HG03097 (cell line): ENCODE measurements around the gene KCTD20.

ENCODE experiments used
- ATAC-seq: cut with Tn5 transposase; IDR thresholded peaks from one replicate; pipeline ENCODE4 v1.9.1; 2021; ENCODE audit not compliant: unreplicated experiment, low FRiP score

KCTD20 gene

GRCh38 chr6:36491378-36491965, 48.7 kb downstream of the KCTD20 start:
- ATAC-seq = no peak

GRCh38 chr6:36492092-36492491, 49.3 kb downstream of the KCTD20 start:
- ATAC-seq = no peak

DNA sequence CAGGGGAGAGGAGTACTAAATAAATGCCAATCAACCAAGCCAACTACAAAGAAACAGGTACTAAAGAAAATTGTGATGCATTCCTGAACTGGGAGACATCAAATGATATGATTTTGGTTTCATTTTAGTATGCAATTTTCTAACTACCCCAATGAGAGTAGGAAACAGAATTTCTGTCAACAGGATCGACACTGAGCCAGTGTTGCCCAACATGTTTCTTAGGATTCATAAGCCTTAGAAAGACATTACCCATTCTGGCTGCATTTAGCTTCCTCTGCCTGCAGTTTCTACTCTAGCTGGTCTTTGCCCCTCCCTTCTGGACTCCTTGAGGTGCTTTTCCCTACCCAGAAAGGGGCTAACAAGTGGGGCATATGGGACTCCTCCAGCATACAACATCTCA, 49.8 kb downstream of the KCTD20 start:
- no peak for ATAC-seq

GRCh38 chr6:36493319-36493718, 50.5 kb downstream of the KCTD20 start:
- ATAC-seq = no peak

DNA sequence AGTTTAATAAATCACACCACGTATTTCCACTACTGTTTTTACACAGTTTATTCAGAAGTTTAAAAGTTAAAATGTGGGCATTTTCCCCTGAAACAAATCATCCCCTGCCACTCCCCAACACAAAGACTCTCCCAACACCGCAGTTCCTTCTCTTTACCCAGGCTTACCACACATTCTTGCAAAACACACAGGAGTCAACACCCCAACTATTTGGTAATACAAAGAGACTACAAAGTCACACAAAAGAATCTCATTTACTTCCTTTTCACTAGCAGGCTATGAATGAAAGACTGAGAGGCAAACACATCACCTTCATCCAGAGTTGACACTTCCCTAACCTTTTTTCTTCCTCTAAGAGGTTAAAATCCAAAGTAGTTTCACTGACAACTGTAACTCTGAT, 51.1 kb downstream of the KCTD20 start:
- no peak for ATAC-seq

GRCh38 chr6:36495086-36495485, 52.3 kb downstream of the KCTD20 start:
- ATAC-seq = no peak

DNA sequence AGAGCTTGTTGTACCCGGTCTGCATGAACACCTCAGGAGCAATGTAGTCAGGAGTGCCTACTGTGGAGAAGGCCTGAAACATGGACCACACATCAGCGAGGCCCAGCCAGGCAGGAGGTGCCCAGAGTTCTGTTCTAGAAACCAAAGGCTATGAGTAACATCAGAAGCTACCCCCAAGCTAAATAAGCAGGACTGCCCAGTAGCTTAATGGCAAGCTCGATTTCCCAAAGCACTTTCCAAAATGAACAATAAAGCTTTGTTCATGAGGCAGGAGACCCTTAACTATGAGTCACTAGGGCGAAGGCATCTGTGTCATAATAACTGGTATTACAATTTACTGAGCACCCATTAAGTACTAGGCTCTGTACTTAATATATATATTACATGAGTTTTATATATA, 57.1 kb downstream of the KCTD20 start:
- no peak for ATAC-seq

DNA sequence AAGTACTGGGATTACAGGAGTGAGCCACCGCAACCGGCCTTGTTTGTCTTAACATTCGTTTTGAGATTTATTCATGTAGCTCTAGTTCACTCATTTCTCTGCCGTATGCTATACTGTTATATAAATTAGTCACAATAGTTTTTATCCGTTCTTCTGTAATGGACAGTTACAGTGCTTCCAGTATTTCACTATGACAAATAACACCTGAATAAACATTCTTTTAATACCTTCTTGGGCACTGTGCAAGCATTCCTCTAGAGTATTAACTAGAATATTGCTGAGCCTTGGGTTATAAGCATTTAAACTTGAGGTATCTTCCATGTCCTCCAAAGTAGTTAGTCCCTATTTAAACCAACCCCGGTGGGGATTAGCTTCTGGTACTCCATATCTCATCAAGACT, 58.9 kb downstream of the KCTD20 start:
- ATAC-seq = no peak

GRCh38 chr6:36504181-36504580, 61.4 kb downstream of the KCTD20 start:
- no peak for ATAC-seq

DNA sequence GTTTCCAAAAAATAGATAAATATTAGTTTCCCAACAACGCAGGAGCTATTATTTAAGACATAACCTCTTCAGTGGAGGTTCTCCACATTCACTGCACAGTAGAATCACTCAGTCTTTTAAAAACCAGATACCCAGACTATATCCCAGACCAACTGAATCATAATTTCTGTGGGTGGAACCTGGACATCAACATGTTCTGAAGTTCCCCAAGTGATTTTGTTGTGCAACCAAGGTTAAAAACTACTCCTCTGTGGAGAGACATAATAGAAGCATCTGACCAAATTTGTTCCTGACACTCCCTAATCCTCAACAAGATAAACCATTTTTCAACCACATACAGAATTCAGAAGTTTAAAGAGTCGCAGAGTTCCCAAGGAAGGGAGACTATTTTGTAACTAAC, 62.2 kb downstream of the KCTD20 start:
- no peak for ATAC-seq

DNA sequence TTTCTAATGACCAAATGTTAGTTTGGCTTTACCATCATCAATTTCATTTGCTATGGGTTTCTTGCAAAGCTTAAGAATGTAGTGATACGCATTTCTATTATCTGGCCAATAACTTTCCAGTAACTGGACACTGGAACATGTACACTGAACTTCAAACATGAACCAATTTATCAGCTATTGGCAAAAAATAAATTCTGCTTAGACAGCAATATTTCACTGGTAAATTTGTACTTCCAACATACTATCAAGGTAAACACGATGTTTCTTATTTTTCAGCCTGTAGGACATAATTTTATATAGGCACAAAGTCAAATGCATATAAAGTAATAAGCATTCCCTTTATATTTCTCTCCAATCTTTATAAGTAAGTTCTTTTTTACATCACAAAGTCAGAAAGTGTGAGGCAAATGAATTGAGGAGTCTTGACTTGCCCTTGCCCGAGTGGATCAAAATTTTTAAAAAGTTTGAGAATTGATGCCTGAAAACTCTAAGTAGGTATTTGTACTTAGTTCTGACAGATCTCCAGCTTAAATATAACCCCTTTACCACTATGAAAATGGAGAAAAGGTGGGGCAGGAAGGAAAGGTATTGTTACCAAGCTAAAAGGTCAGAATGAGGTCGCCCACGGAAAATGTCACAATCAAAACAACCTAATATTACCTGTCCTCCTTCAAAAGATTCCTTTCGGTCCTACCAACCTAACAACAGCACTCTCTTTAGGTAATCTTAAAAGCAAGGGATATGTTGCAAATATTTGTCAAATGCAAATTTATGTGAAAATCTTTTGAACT, 63.1 kb downstream of the KCTD20 start:
- no peak for ATAC-seq

- no peak for ATAC-seq
These were observed 63.8 kb downstream of the KCTD20 start for GRCh38 chr6:36506611-36507010.

DNA sequence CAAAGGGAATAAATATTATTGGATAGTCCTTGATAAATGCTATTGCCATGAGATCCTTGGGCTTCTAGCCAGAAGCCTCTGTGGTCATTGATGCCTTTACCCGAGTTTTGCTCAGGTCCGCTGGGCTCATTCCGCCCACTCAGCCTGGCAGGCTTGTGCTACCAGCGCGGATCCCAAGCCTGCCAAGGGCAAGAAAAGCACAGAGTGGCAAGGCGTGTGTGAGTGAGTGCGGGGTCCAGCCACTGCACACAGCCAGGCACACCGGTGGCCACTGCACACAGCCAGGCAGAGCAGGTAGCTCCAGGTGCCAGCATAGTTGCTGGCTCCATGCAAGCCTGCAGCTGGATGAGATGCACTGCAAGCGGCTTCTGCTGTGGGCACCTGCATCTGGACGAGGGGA, 65.7 kb downstream of the KCTD20 start:
- ATAC-seq = no peak

- ATAC-seq = no peak
These were observed 67.6 kb downstream of the KCTD20 start for GRCh38 chr6:36510365-36510764.

GRCh38 chr6:36514554-36515456, 72.0 kb downstream of the KCTD20 start:
- ATAC-seq = no peak

- no peak for ATAC-seq
These were observed 73.0 kb downstream of the KCTD20 start for GRCh38 chr6:36515844-36516243.

GRCh38 chr6:36516559-36516958, 73.8 kb downstream of the KCTD20 start:
- no peak for ATAC-seq

GRCh38 chr6:36516988-36517387, 74.2 kb downstream of the KCTD20 start:
- ATAC-seq = no peak

- no peak for ATAC-seq
These were observed 74.6 kb downstream of the KCTD20 start for GRCh38 chr6:36517408-36517807.

DNA sequence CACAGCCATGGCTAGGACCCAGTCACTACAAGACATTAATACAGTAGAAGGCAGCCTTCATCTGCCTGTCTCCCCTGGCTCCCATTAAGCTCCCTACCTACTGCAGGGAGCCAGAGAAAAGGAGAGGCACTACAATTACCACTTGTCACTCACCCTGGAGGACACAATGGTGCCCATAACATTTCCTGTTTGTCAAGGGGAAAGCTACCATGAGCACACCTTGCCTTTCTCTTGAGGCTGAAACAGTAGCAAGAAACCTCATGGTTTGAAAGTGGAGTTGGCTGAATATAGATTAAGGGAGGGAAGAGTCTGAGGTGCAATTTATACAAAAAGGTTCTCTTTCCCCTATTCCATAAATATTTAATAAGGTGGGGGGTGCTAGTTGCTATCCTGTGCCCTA, 76.6 kb downstream of the KCTD20 start:
- no peak for ATAC-seq

- no peak for ATAC-seq
These were observed 80.7 kb downstream of the KCTD20 start for GRCh38 chr6:36523451-36523850.
